Measurements from ENCODE around the gene LINC01488.
A peak's percentile ranks its signal among the peaks of the same experiment; 100 is the strongest.

LINC01488 gene

GRCh38 chr11:69452206-69452987 is 29.1 kb upstream of the LINC01488 start:
- Histone ChIP-seq H3K27ac (ENCODE audit: low read depth, low read length) (no peak overlapping the region), H4K8ac (ENCODE audit: low read depth, low read length) (no peak overlapping the region), H3K18ac (ENCODE audit: low read length) (no peak overlapping the region), H2BK15ac (replicated peaks; ENCODE audit: low read depth) (no peak overlapping the region), H2BK120ac (ENCODE audit: low read depth, low read length) (no peak overlapping the region), H3K56ac (ENCODE audit: low read length) (no peak overlapping the region), H3K4me2 (ENCODE audit: low read length) (no peak overlapping the region), H4K5ac (ENCODE audit: low read length) (no peak overlapping the region), H3K36me3 (ENCODE audit: control insufficient read depth, insufficient read depth, low read length) (no peaks in the 10 kb centered on the region), H3K27me3 (ENCODE audit: insufficient read depth, low read length, poor library complexity) (no peaks in the 10 kb centered on the region), H3K23ac (ENCODE audit: low read length) (no peak overlapping the region), H3K79me2 (ENCODE audit: control insufficient read depth, insufficient read depth, low read length) (no peaks in the 10 kb centered on the region), H3K4me1 (ENCODE audit: control insufficient read depth, low read depth, low read length) (no peaks in the 10 kb centered on the region), H3K79me1 (ENCODE audit: low read length) (no peaks in the 10 kb centered on the region), H3K9ac (ENCODE audit: low read length) (no peak overlapping the region), H3K4ac (ENCODE audit: low read depth, low read length) (no peak overlapping the region), H2BK5ac (ENCODE audit: low read length) (no peak overlapping the region), H2AK5ac (ENCODE audit: low read length) (no peak overlapping the region), H3K4me3 (ENCODE audit: low read length) (no peak overlapping the region)
- DNase-seq, result no peak
- no CpG with 5 or more reads among the region's 6 CpGs for WGBS (ENCODE audit: extremely low coverage, insufficient coverage, low lambda C conversion rate)

GRCh38 chr11:69453151-69453550 is 28.3 kb upstream of the LINC01488 start:
- Histone ChIP-seq H2BK15ac (replicated peaks; ENCODE audit: low read depth) (no peak overlapping the region), H3K79me2 (ENCODE audit: control insufficient read depth, insufficient read depth, low read length) (no peaks in the 10 kb centered on the region), H3K4me3 (ENCODE audit: low read length) (no peak overlapping the region), H3K23ac (ENCODE audit: low read length) (no peak overlapping the region), H3K56ac (ENCODE audit: low read length) (no peak overlapping the region), H3K18ac (ENCODE audit: low read length) (no peak overlapping the region), H3K79me1 (ENCODE audit: low read length) (no peaks in the 10 kb centered on the region), H2BK120ac (ENCODE audit: low read depth, low read length) (no peak overlapping the region), H2AK5ac (ENCODE audit: low read length) (no peak overlapping the region), H2BK5ac (ENCODE audit: low read length) (no peak overlapping the region), H3K27ac (ENCODE audit: low read depth, low read length) (no peak overlapping the region), H3K36me3 (ENCODE audit: control insufficient read depth, insufficient read depth, low read length) (no peaks in the 10 kb centered on the region), H4K5ac (ENCODE audit: low read length) (no peak overlapping the region), H3K4me2 (ENCODE audit: low read length) (no peak overlapping the region), H4K8ac (ENCODE audit: low read depth, low read length) (no peak overlapping the region), H3K9ac (ENCODE audit: low read length) (no peak overlapping the region), H3K27me3 (ENCODE audit: insufficient read depth, low read length, poor library complexity) (no peaks in the 10 kb centered on the region), H3K4me1 (ENCODE audit: control insufficient read depth, low read depth, low read length) (no peaks in the 10 kb centered on the region), H3K4ac (ENCODE audit: low read depth, low read length) (no peak overlapping the region)
- DNase-seq, result no peak
- no CpG with 5 or more reads among the region's 6 CpGs for WGBS (ENCODE audit: extremely low coverage, insufficient coverage, low lambda C conversion rate)

GRCh38 chr11:69454018-69454417 is 27.4 kb upstream of the LINC01488 start:
- Histone ChIP-seq H3K56ac (ENCODE audit: low read length) (peak overlapping the region; percentile 34), H3K18ac (ENCODE audit: low read length) (no peak overlapping the region), H3K4me3 (ENCODE audit: low read length) (no peak overlapping the region), H2BK120ac (ENCODE audit: low read depth, low read length) (no peak overlapping the region), H3K27ac (ENCODE audit: low read depth, low read length) (no peak overlapping the region), H3K4me1 (ENCODE audit: control insufficient read depth, low read depth, low read length) (no peaks in the 10 kb centered on the region), H4K5ac (ENCODE audit: low read length) (no peak overlapping the region), H3K79me2 (ENCODE audit: control insufficient read depth, insufficient read depth, low read length) (no peaks in the 10 kb centered on the region), H3K79me1 (ENCODE audit: low read length) (no peaks in the 10 kb centered on the region), H3K36me3 (ENCODE audit: control insufficient read depth, insufficient read depth, low read length) (no peaks in the 10 kb centered on the region), H3K4ac (ENCODE audit: low read depth, low read length) (no peak overlapping the region), H2BK5ac (ENCODE audit: low read length) (no peak overlapping the region), H4K8ac (ENCODE audit: low read depth, low read length) (no peak overlapping the region), H2AK5ac (ENCODE audit: low read length) (no peak overlapping the region), H3K27me3 (ENCODE audit: insufficient read depth, low read length, poor library complexity) (no peaks in the 10 kb centered on the region), H3K9ac (ENCODE audit: low read length) (no peak overlapping the region), H2BK15ac (replicated peaks; ENCODE audit: low read depth) (no peak overlapping the region), H3K4me2 (ENCODE audit: low read length) (no peak overlapping the region), H3K23ac (ENCODE audit: low read length) (no peak overlapping the region)
- no peak for DNase-seq
- WGBS (ENCODE audit: extremely low coverage, insufficient coverage, low lambda C conversion rate), result no CpG with 5 or more reads among the region's 7 CpGs

- Histone ChIP-seq H4K5ac (ENCODE audit: low read length) (no peak overlapping the region), H2BK5ac (ENCODE audit: low read length) (no peak overlapping the region), H3K23ac (ENCODE audit: low read length) (no peak overlapping the region), H3K4ac (ENCODE audit: low read depth, low read length) (no peak overlapping the region), H3K27me3 (ENCODE audit: insufficient read depth, low read length, poor library complexity) (no peaks in the 10 kb centered on the region), H3K36me3 (ENCODE audit: control insufficient read depth, insufficient read depth, low read length) (no peaks in the 10 kb centered on the region), H3K56ac (ENCODE audit: low read length) (no peak overlapping the region), H3K79me2 (ENCODE audit: control insufficient read depth, insufficient read depth, low read length) (no peaks in the 10 kb centered on the region), H2BK15ac (replicated peaks; ENCODE audit: low read depth) (no peak overlapping the region), H3K9ac (ENCODE audit: low read length) (no peak overlapping the region), H3K4me2 (ENCODE audit: low read length) (no peak overlapping the region), H3K27ac (ENCODE audit: low read depth, low read length) (no peak overlapping the region), H2AK5ac (ENCODE audit: low read length) (no peak overlapping the region), H3K4me3 (ENCODE audit: low read length) (no peak overlapping the region), H3K79me1 (ENCODE audit: low read length) (no peaks in the 10 kb centered on the region), H4K8ac (ENCODE audit: low read depth, low read length) (no peak overlapping the region), H2BK120ac (ENCODE audit: low read depth, low read length) (no peak overlapping the region), H3K18ac (ENCODE audit: low read length) (no peak overlapping the region), H3K4me1 (ENCODE audit: control insufficient read depth, low read depth, low read length) (no peaks in the 10 kb centered on the region)
- WGBS (ENCODE audit: extremely low coverage, insufficient coverage, low lambda C conversion rate), result no CpG with 5 or more reads among the region's 4 CpGs
- DNase-seq, result no peak
Measured at GRCh38 chr11:69455969-69456368, 25.5 kb upstream of the LINC01488 start.

- no CpG with 5 or more reads among the region's 4 CpGs for WGBS (ENCODE audit: extremely low coverage, insufficient coverage, low lambda C conversion rate)
- H2BK120ac ChIP-seq (ENCODE audit: low read depth, low read length), result no peak overlapping the region
- H3K4ac ChIP-seq (ENCODE audit: low read depth, low read length), result no peak overlapping the region
- no peak overlapping the region for H3K23ac ChIP-seq (ENCODE audit: low read length)
- H3K27me3 ChIP-seq (ENCODE audit: insufficient read depth, low read length, poor library complexity), result no peaks in the 10 kb centered on the region
- no peaks in the 10 kb centered on the region for H3K79me1 ChIP-seq (ENCODE audit: low read length)
- no peak overlapping the region for H3K4me3 ChIP-seq (ENCODE audit: low read length)
- H3K9ac ChIP-seq (ENCODE audit: low read length), result no peak overlapping the region
- no peak overlapping the region for H3K27ac ChIP-seq (ENCODE audit: low read depth, low read length)
- no peak overlapping the region for H3K56ac ChIP-seq (ENCODE audit: low read length)
- no peak overlapping the region for H3K4me2 ChIP-seq (ENCODE audit: low read length)
- no peak overlapping the region for H2AK5ac ChIP-seq (ENCODE audit: low read length)
- no peaks in the 10 kb centered on the region for H3K79me2 ChIP-seq (ENCODE audit: control insufficient read depth, insufficient read depth, low read length)
- no peak overlapping the region for H2BK15ac ChIP-seq (replicated peaks; ENCODE audit: low read depth)
- no peaks in the 10 kb centered on the region for H3K4me1 ChIP-seq (ENCODE audit: control insufficient read depth, low read depth, low read length)
- H2BK5ac ChIP-seq (ENCODE audit: low read length), result no peak overlapping the region
- DNase-seq, result no peak
- no peak overlapping the region for H4K5ac ChIP-seq (ENCODE audit: low read length)
- no peak overlapping the region for H4K8ac ChIP-seq (ENCODE audit: low read depth, low read length)
- no peaks in the 10 kb centered on the region for H3K36me3 ChIP-seq (ENCODE audit: control insufficient read depth, insufficient read depth, low read length)
- H3K18ac ChIP-seq (ENCODE audit: low read length), result no peak overlapping the region
Measured at GRCh38 chr11:69456712-69457111, 24.8 kb upstream of the LINC01488 start.

All from mesendoderm (in vitro differentiated cells).